CD4-positive, alpha-beta T cell treated with Interleukin-4 for 1 hour (primary cell): ENCODE data around the gene TMEM80.
"Not testable (repeated sequence)": the region's sequence is repeated elsewhere in the genome, so short reads cannot be mapped to it uniquely, and the experiment has no call there.

Source experiments
- DNase-seq, 2 donors: peaks; one replicate each; pipeline ENCODE4 v3.0.0-alpha.2; 2020 to 2022

Gene TMEM80

GRCh38 chr11:723120-723883 is 27.7 kb downstream of the TMEM80 start:
- peak; percentile 70 to 74 for DNase-seq

- no peak for DNase-seq
These were observed 28.6 kb downstream of the TMEM80 start for GRCh38 chr11:724049-724777.

- no peak for DNase-seq
These were observed 29.3 kb downstream of the TMEM80 start for GRCh38 chr11:724778-725386.

GRCh38 chr11:725624-726202 is 30.1 kb downstream of the TMEM80 start:
- no peak for DNase-seq

GRCh38 chr11:726278-727220 is 30.9 kb downstream of the TMEM80 start:
- DNase-seq, result peak; percentile 42 to 47

- DNase-seq, result no peak
These were observed 31.7 kb downstream of the TMEM80 start for GRCh38 chr11:727281-727701.

- DNase-seq, result peak; percentile 81 to 84
These were observed 32.5 kb downstream of the TMEM80 start for GRCh38 chr11:727859-728748.

- DNase-seq, result no peak
These were observed 33.4 kb downstream of the TMEM80 start for GRCh38 chr11:728901-729491.

GRCh38 chr11:729492-730074 is 34.0 kb downstream of the TMEM80 start:
- DNase-seq, result no peak

- DNase-seq, result no peak
These were observed 37.5 kb downstream of the TMEM80 start for GRCh38 chr11:733072-733471.

GRCh38 chr11:734541-734940 is 38.9 kb downstream of the TMEM80 start:
- DNase-seq, result not testable (repeated sequence)

- DNase-seq, result no peak
These were observed 41.8 kb downstream of the TMEM80 start for GRCh38 chr11:737366-737765.

- not testable (repeated sequence) for DNase-seq
These were observed 42.3 kb downstream of the TMEM80 start for GRCh38 chr11:737899-738298.

- DNase-seq, result no peak
These were observed 46.5 kb downstream of the TMEM80 start for GRCh38 chr11:742156-742546.

- no peak for DNase-seq
These were observed 47.1 kb downstream of the TMEM80 start for GRCh38 chr11:742571-743201.

- DNase-seq, result no peak
These were observed 49.8 kb downstream of the TMEM80 start for GRCh38 chr11:745428-745827.

GRCh38 chr11:746289-747157 is 50.9 kb downstream of the TMEM80 start:
- DNase-seq, result peak in 1 of 2 donors; percentile 23

GRCh38 chr11:747158-748006 is 51.8 kb downstream of the TMEM80 start, which contains the start of gene TALDO1:
TSS of gene TALDO1 (plus strand) at chr11:747464. CDS start at chr11:747482, 18 bp downstream.
- peak; percentile 86 for DNase-seq
